Stimulated activated naive CD8-positive, alpha-beta T cell treated with anti-CD3 and anti-CD28 coated beads, Interleukin-15, Interleukin-2, amounts not matched to agents 100 ng/mL and 50 ng/mL, for 24 hours (primary cell): ENCODE data around the gene GRHL3.

Source experiments
- H3K27ac Mint-ChIP-seq: one replicate; pipeline ENCODE4 v1.8.0; 2021; ENCODE audit warnings: mild to moderate bottlenecking, mixed read lengths
- H3K27me3 Mint-ChIP-seq: one replicate; pipeline ENCODE4 v1.8.0; 2021; ENCODE audit warnings: mixed read lengths
- H3K36me3 Mint-ChIP-seq: one replicate; pipeline ENCODE4 v1.8.0; 2021; ENCODE audit warnings: low read depth, mixed read lengths
- H3K4me1 Mint-ChIP-seq: one replicate; pipeline ENCODE4 v1.8.0; 2021; ENCODE audit warnings: low read depth, mixed read lengths
- H3K4me3 Mint-ChIP-seq: one replicate; pipeline ENCODE4 v1.8.0; 2021; ENCODE audit warnings: mild to moderate bottlenecking, mixed read lengths
- H3K9me3 Mint-ChIP-seq: one replicate; pipeline ENCODE4 v1.8.0; 2021; ENCODE audit warnings: mixed read lengths

Gene GRHL3

DNA sequence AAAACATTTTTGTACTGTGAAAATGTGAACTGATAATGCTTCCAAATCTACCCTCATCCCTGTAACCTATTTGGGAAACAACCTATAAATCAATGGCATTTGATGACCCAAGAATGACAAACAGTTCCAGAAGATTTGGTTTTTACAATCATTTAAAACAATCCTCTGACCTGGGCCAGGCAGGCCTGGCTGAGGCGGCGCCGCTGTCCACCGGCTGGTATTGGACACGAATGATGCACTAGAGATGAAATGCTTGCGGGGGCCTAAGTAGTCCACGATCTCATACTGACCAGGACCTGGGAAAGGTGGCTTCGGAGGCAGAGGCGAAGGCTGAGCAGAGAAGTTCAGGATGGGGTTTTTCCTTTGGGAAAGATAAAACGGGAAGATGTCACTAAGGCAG lies 41.5 kb downstream of the GRHL3 start:
- no peaks in the 10 kb centered on the region for H3K27me3 Mint-ChIP-seq
- no peak overlapping the region for H3K4me3 Mint-ChIP-seq

DNA sequence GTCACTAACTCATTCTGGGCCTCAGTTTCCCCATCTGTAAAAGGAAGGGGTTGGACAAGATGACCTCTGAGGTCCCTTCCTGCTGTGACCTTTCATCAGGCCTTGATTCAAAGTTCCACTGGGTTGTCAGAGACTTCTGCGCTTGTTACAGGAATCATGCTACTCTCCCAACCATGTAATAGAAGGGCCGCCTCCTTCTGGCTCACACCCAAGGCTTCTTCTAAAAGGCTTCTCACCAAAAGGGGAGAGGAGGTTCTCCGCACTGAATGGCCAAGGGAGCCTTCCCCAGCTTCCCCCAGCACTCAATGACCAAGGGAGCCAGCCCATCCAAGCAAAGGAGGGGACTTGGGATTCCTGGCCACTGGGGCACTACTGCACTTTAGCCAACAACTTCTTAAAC lies 42.7 kb downstream of the GRHL3 start:
- Mint-ChIP-seq H3K9me3 (no peaks in the 10 kb centered on the region), H3K27me3 (no peaks in the 10 kb centered on the region), H3K4me3 (no peak overlapping the region)

More for the DNA sequence above, 41.5 kb downstream of the GRHL3 start:
- H3K36me3 Mint-ChIP-seq, result peaks cover 9% of the 10 kb centered on the region
- H3K27ac Mint-ChIP-seq, result no peak overlapping the region
- H3K9me3 Mint-ChIP-seq, result no peaks in the 10 kb centered on the region
- H3K4me1 Mint-ChIP-seq, result peaks cover 14% of the 10 kb centered on the region

DNA sequence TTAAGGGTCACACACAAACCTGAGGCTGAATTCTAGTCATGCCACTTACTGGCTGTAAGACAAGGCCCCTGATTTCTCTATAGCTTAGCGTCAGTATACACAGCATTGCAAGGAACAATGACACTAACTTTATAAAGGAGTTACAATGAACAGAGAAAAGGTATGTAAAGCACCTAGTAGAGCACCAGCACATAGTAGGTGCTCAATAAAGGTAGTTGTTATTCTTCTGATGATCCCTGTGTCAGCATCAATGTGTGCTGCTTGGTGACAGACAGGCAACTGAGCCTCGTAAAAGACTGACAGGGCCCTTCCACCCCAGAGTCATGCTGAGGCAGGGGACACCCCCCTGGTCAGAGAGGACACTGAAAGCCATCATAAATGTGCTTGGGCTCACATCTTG lies 43.2 kb downstream of the GRHL3 start:
- Mint-ChIP-seq H3K27ac (no peak overlapping the region), H3K4me1 (peaks cover 20% of the 10 kb centered on the region), H3K36me3 (peaks cover 9% of the 10 kb centered on the region), H3K9me3 (no peaks in the 10 kb centered on the region), H3K27me3 (no peaks in the 10 kb centered on the region), H3K4me3 (no peak overlapping the region)

More for the DNA sequence above, 42.7 kb downstream of the GRHL3 start:
- H3K27ac Mint-ChIP-seq, result no peak overlapping the region
- peaks cover 9% of the 10 kb centered on the region for H3K36me3 Mint-ChIP-seq
- peaks cover 20% of the 10 kb centered on the region for H3K4me1 Mint-ChIP-seq

DNA sequence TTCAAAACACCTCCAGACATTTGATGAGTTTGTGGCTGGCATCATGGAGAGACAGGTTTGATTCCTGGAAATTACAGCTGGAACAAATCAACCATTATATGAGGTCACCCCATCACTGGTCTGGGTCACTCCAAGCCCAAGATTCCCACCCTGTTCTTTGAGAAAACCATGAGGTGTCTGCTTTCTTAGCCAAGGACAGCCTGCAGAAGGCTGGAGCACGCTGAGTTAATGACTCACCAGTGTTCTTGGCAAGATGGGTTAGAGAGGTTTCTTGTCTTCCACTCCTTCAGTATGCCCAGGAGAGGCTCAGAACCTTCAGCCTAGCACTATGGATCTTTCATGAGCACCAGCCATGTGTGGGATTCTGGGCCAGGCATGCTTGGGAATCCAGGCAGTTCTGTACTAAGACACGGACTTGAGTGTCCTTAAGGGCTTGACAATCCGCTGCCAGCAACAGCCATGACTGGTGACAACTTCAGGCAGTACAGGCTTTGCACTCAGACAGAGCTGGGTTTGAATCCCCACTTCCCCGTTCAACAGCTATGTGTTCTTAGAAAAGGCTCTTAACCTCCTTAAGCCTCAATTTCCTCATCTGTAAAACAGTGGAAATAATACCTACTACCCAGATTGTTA lies 43.9 kb downstream of the GRHL3 start:
- Mint-ChIP-seq H3K27me3 (no peaks in the 10 kb centered on the region), H3K27ac (no peak overlapping the region), H3K4me3 (no peak overlapping the region), H3K9me3 (no peaks in the 10 kb centered on the region), H3K4me1 (peaks cover 20% of the 10 kb centered on the region), H3K36me3 (peaks cover 5% of the 10 kb centered on the region)

DNA sequence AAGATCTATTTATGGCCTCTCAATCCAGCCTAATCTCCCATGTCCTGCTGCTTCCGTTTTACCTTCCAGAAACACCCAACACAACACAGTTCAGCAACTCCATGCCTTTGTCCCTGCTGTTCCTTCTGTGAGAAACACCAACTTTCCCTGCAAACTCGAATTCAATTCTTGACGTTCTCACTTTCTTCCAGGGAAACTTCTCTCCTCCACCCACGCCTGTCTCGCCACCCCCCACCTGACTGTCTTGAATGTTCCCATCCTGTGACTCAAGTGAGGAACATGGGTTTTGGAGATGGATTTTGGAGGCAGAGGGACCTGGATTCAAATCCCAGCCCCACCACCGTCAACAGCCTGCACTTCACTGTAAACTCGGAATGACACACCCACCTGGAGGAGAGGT lies 44.8 kb downstream of the GRHL3 start:
- Mint-ChIP-seq H3K27me3 (no peaks in the 10 kb centered on the region), H3K9me3 (no peaks in the 10 kb centered on the region), H3K4me1 (peaks cover 20% of the 10 kb centered on the region), H3K36me3 (peaks cover 5% of the 10 kb centered on the region), H3K4me3 (no peak overlapping the region), H3K27ac (no peak overlapping the region)

DNA sequence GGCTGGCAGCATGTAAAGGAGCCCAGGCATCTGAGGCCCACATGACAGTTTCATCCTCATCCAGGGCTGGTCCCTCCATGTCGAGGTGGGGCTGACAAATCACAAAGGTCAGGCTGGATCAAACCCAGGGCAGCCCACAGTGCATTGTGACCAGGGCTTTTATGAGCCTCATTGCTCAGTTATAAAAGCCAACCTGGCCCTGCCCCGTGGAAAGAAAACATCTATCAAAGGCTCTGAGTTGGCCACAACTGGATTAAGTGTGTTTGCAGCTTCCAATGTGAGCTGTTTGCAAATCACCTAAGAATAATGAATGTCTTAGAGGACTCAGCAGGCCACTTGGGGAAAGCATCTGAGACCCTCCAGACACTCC lies 45.4 kb downstream of the GRHL3 start:
- H3K9me3 Mint-ChIP-seq, result no peaks in the 10 kb centered on the region
- H3K27me3 Mint-ChIP-seq, result no peaks in the 10 kb centered on the region
- H3K4me3 Mint-ChIP-seq, result no peak overlapping the region
- H3K36me3 Mint-ChIP-seq, result peaks cover 5% of the 10 kb centered on the region
- H3K4me1 Mint-ChIP-seq, result peaks cover 20% of the 10 kb centered on the region
- no peak overlapping the region for H3K27ac Mint-ChIP-seq

DNA sequence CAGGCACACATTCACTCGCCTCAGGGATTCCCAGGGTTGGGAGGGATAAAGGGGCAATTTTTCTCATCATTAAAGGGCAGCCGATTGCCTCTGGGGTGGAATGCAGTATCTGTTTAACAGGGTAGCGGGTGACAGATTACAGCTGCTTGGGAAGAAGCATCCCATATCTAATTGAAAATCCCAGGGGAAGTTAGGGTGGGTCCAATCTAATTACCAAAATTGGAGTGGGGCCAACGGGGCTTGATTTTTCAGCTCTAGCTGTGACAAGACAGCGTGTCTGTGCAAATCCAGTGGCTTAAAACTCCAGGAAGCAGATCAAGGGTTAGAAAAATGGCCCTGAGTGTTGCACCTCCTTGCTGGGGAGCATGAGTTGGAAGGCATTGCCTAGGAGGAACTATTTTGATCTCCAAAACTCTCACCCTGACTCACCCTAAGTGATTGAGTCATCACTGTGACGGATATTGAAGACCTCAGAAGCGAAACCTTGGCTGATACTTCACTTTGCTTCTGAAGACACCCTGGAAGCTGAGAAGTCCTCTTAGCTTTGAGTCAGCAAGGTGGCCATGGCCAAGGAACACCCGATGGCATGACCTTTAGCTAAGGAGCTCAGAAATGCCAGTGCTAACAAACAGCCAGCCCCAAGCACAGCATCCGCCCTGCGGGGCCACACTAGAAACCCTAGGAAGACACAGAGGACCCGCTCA lies 46.0 kb downstream of the GRHL3 start:
- H3K4me1 Mint-ChIP-seq, result peaks cover 20% of the 10 kb centered on the region
- H3K36me3 Mint-ChIP-seq, result peaks cover 5% of the 10 kb centered on the region
- H3K9me3 Mint-ChIP-seq, result no peaks in the 10 kb centered on the region
- no peaks in the 10 kb centered on the region for H3K27me3 Mint-ChIP-seq
- H3K27ac Mint-ChIP-seq, result no peak overlapping the region
- H3K4me3 Mint-ChIP-seq, result no peak overlapping the region

DNA sequence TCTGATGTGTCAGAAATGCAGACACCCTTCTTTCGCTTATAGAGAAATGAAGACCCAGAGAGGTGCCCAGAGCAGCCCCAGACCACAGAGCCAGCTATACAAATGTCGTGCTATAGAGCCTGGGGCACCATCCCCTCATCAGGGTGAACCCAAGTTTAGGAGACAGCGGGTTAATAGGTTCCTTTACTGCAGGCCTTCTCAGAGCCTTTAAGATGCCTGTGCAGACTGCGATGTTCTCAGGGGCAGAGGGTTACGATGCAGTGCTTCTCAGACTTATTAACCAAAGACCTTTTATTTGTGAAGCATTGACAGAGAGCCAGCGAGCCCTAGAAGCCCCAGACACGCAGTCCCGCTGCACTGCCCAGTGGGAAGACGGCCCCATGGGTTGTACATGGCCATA lies 47.5 kb downstream of the GRHL3 start:
- peaks cover 20% of the 10 kb centered on the region for H3K4me1 Mint-ChIP-seq
- H3K9me3 Mint-ChIP-seq, result no peaks in the 10 kb centered on the region
- H3K27me3 Mint-ChIP-seq, result no peaks in the 10 kb centered on the region
- no peak overlapping the region for H3K4me3 Mint-ChIP-seq
- H3K27ac Mint-ChIP-seq, result no peak overlapping the region
- no peaks in the 10 kb centered on the region for H3K36me3 Mint-ChIP-seq

DNA sequence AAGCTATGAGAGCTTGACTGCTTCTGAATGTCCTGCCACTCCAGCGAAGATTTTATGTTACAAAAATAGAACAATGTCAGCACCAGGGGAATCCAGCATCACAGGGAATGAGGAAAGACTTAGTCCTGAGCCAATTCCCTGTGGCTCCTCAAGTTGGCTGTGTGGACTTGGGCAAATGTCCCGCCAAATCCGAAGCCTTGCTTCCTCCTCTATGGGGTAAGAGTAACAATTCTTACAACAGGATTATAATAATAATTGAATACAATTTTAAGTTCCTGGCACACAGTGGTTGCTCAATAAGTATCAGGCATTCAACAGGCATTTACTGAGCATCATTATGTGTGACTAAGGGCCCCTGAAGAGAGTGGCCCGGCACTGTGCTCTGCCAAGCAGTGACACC lies 50.0 kb downstream of the GRHL3 start:
- peaks cover 20% of the 10 kb centered on the region for H3K4me1 Mint-ChIP-seq
- H3K4me3 Mint-ChIP-seq, result no peak overlapping the region
- H3K9me3 Mint-ChIP-seq, result no peaks in the 10 kb centered on the region
- no peaks in the 10 kb centered on the region for H3K36me3 Mint-ChIP-seq
- H3K27me3 Mint-ChIP-seq, result no peaks in the 10 kb centered on the region
- H3K27ac Mint-ChIP-seq, result no peak overlapping the region

DNA sequence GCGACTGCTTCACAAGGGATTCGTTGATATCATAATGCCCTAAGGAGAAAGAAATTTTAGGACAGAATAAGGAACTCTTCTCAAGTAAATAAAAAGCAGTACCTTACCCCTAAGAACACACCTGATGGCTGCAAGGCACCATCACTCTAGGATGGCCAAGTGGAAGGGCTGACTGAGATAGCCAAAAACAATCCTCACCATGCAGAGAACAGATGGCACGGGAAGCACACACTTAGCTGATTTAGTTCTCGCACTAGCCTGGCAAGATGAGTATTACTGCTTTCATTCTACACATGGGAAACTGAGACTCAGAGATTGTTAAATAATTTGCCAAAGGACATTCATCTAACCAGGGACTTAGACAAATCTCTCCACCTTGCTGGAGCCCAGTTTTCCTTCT lies 50.6 kb downstream of the GRHL3 start:
- H3K9me3 Mint-ChIP-seq, result no peaks in the 10 kb centered on the region
- H3K36me3 Mint-ChIP-seq, result no peaks in the 10 kb centered on the region
- H3K27ac Mint-ChIP-seq, result no peak overlapping the region
- no peaks in the 10 kb centered on the region for H3K27me3 Mint-ChIP-seq
- H3K4me3 Mint-ChIP-seq, result no peak overlapping the region
- H3K4me1 Mint-ChIP-seq, result peaks cover 14% of the 10 kb centered on the region

DNA sequence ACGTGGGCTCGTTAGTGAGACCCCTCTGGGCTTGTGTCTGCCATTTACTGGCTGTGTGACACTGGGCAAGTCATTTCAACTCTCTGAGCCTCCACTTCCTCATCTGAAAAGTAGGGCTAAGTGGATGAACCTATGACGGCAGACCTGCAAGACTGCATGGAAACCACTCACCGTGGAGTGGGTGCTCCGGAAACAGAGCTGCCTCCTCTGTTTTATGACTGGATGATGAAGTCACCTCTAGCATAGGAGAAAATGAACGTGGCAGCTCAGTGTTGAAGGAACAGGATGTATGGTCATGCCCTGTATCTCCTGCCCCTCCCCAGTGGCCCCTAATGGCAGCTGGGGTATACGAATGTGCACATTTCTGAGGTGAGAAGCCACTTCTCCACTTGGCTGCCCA lies 53.9 kb downstream of the GRHL3 start:
- Mint-ChIP-seq H3K27me3 (no peaks in the 10 kb centered on the region), H3K4me3 (no peak overlapping the region), H3K36me3 (no peaks in the 10 kb centered on the region), H3K9me3 (no peaks in the 10 kb centered on the region), H3K4me1 (no peaks in the 10 kb centered on the region), H3K27ac (no peak overlapping the region)

DNA sequence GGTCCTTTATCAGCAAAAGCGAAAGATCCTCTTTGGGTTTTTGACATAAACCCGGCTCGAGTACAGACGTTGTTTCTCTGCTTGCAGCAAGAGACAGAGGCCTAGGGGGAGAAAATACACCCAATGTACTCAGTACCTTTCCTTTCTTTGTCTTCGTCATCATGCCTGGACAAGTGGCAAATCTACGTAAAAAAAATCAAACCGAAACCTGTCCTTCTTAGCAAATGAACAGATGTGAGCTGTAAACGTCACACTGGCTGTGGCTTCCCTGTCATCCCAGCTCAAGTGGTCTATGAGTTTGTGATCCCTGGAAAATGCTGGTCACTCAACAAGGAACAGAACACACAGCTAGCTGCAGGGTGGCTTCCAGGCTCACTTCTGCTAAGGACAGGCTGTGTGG lies 54.6 kb downstream of the GRHL3 start:
- Mint-ChIP-seq H3K36me3 (peaks cover under 1% of the 10 kb centered on the region), H3K4me1 (no peaks in the 10 kb centered on the region), H3K27ac (no peak overlapping the region), H3K27me3 (no peaks in the 10 kb centered on the region), H3K4me3 (no peak overlapping the region), H3K9me3 (no peaks in the 10 kb centered on the region)

DNA sequence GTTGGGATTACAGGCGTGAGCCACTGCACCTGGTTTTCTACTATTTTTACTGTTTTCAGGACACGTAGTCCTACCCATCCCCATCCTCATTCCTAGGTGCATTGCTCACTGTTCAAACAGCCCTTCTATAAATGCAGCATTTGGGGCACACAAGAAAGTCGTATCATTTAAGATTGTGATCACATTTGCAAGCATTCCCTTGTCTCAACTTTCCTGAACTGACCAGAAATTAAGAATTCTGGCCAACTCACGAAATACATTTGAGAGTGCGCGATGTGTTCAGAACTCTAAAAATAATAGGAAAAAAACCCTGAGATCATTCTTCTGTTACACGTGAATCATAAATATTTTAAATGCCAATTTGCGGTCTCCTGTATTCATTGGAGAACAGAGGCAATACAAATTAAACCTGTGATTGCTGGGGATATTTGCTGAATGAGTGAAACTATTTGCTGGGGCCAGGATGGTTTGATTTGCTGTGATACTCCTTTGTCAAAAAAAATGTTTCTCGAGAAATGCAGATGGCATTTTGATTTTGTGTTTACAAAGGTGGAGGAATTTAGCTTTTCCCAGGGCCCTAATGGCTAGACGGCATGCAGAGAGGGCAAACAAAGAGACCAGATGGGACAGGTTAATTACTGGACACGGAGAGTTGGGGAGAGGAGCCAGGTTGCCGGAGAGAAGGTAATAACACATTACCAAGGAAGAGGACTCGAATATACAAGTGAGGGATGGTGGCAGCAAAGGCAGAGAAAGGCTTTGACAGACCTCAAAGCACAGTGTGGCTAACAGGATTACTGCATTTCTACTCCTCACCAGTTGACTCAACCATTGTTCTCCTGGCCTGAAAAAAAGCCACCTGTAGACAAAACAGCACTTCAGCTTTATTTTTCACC lies 56.0 kb downstream of the GRHL3 start:
- H3K36me3 Mint-ChIP-seq, result peaks cover 6% of the 10 kb centered on the region
- no peaks in the 10 kb centered on the region for H3K9me3 Mint-ChIP-seq
- no peak overlapping the region for H3K27ac Mint-ChIP-seq
- no peaks in the 10 kb centered on the region for H3K4me1 Mint-ChIP-seq
- no peaks in the 10 kb centered on the region for H3K27me3 Mint-ChIP-seq
- no peak overlapping the region for H3K4me3 Mint-ChIP-seq

DNA sequence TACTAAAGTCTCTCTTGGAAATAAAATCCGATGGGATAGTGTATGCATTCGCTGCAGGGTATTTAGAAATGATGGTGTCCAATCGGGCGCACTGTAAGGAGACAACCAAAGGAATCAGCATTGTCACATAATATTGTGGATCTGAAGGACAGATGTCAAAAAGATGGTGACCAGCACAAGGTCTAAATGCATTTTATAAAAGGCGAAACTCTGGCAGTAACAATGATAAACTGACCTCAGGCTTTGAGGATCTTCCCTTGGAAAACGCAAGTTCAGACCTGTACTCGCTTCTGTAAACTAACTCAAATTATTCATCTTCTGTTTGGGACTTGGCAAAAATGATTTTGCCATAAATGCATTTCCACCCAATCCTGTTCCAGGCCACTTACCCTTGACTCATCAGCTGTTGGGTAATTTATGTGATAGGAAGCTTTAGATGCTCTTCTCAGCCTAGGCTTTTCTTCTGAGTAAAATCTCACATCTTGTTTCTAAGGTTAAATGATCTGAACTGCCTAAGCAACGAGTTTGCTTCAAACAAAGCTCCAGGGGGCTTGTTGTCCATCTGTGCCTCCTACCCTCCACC lies 60.7 kb downstream of the GRHL3 start:
- Mint-ChIP-seq H3K4me3 (no peak overlapping the region), H3K36me3 (peaks cover 11% of the 10 kb centered on the region), H3K9me3 (no peaks in the 10 kb centered on the region), H3K4me1 (peaks cover 9% of the 10 kb centered on the region), H3K27ac (no peak overlapping the region), H3K27me3 (no peaks in the 10 kb centered on the region)

DNA sequence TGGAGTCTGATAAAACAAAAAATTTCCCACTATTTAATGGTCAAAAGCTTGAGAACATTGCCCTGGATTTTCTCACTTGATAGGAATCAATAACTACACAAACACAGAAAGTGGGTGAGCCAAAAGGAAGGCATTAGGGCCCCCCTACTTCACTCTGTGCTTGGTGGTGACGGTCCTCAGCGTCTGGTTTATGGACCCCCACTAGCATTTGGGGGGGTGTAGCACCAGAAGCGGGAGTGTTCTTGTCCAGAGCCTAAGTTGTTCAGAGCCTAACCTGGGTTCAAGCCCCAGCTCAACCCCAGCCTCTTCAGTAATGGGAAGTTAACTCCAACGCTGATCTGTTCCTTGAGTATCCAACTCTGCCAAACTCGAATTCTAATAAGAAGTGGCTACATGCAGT lies 61.4 kb downstream of the GRHL3 start:
- Mint-ChIP-seq H3K36me3 (peaks cover 11% of the 10 kb centered on the region), H3K27me3 (no peaks in the 10 kb centered on the region), H3K4me3 (no peak overlapping the region), H3K4me1 (peaks cover 16% of the 10 kb centered on the region), H3K9me3 (no peaks in the 10 kb centered on the region), H3K27ac (no peak overlapping the region)
